GM11168 (cell line): Measurements from ENCODE around the gene PATJ.

Source experiments
- in situ Hi-C: fragments of 300-500 bp; cut with MboI; formaldehyde crosslinking; loops from one replicate; pipeline ENCODE4 v1.12.0; 2022; ENCODE audit warnings: low sequenced_read_pairs; ENCODE audit not compliant: unreplicated experiment

Gene PATJ

GRCh38 chr1:61976566-61976965, 234.3 kb downstream of the PATJ start:
- in situ Hi-C loops, result no loop called here

GRCh38 chr1:61978796-61979195, 236.5 kb downstream of the PATJ start:
- in situ Hi-C loops, result no loop called here

GRCh38 chr1:61979729-61980128, 237.4 kb downstream of the PATJ start:
- in situ Hi-C loops, result no loop called here

GRCh38 chr1:61980561-61980960, 238.3 kb downstream of the PATJ start:
- in situ Hi-C loops, result no loop called here

GRCh38 chr1:61981870-61982660, 239.8 kb downstream of the PATJ start:
- in situ Hi-C loops, result no loop called here

- in situ Hi-C loops, result no loop called here
Observed at GRCh38 chr1:61983236-61983635, 241.0 kb downstream of the PATJ start.

- in situ Hi-C loops, result no loop called here
Observed at GRCh38 chr1:61992257-61992656, 250.0 kb downstream of the PATJ start.

- in situ Hi-C loops, result no loop called here
Observed at GRCh38 chr1:61993331-61993961, 251.2 kb downstream of the PATJ start.

- in situ Hi-C loops, result no loop called here
Observed at GRCh38 chr1:61995641-61996040, 253.4 kb downstream of the PATJ start.

GRCh38 chr1:61997123-61997522, 254.8 kb downstream of the PATJ start:
- in situ Hi-C loops, result no loop called here

GRCh38 chr1:62003777-62004176, 261.5 kb downstream of the PATJ start:
- in situ Hi-C loops, result no loop called here

GRCh38 chr1:62006690-62007089, 264.4 kb downstream of the PATJ start:
- in situ Hi-C loops, result no loop called here

- in situ Hi-C loops, result no loop called here
Observed at GRCh38 chr1:62011006-62011405, 268.7 kb downstream of the PATJ start.

GRCh38 chr1:62012095-62012494, 269.8 kb downstream of the PATJ start:
- in situ Hi-C loops, result no loop called here

GRCh38 chr1:62012836-62013235, 270.6 kb downstream of the PATJ start:
- in situ Hi-C loops, result no loop called here

GRCh38 chr1:62013264-62013663, 271.0 kb downstream of the PATJ start:
- in situ Hi-C loops, result no loop called here

GRCh38 chr1:62022382-62022983, 280.2 kb downstream of the PATJ start:
- in situ Hi-C loops, result no loop called here

- in situ Hi-C loops, result no loop called here
Observed at GRCh38 chr1:62024690-62025089, 282.4 kb downstream of the PATJ start.

- in situ Hi-C loops, result no loop called here
Observed at GRCh38 chr1:62025154-62025553, 282.9 kb downstream of the PATJ start.

- in situ Hi-C loops, result no loop called here
Observed at GRCh38 chr1:62025892-62026291, 283.6 kb downstream of the PATJ start.

GRCh38 chr1:62029704-62030103, 287.4 kb downstream of the PATJ start:
- in situ Hi-C loops, result no loop called here
